ENCODE data around the gene NBEA.
"Not testable (repeated sequence)": the region's sequence is repeated elsewhere in the genome, so short reads cannot be mapped to it uniquely, and the experiment has no call there.

The NBEA gene

DNA sequence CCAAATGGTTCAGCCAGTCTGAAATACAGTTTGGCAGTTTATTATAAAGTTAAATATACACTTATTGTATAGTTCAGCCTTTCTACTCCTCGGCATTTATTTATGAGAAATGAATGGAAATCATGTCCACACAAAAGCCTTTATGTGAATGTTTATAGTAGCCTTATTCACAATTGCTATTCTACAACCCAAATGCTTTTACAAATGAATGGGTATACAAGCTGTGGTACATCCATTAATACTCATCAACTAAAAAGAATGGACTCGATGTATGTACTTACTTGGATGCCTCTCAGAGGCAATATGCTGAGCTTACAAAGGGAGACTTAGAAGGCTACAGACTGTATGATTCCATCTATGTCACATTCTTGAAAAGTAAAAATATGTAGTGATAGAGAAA is 150.7 kb downstream of the NBEA start:
- H3K4me3 ChIP-seq (ENCODE audit: control insufficient read depth, low read depth, low read length) = no peak overlapping the region
- no peak for DNase-seq (ENCODE audit: low read depth)
- TF ChIP-seq CTCF (IDR thresholded peaks at IDR 0.05; ENCODE audit: control insufficient read depth, insufficient read depth, low read depth, low read length, missing control alignments) = no peak

GRCh38 chr13:35093356-35093755 is 151.3 kb downstream of the NBEA start:
- H3K4me3 ChIP-seq (ENCODE audit: control insufficient read depth, low read depth, low read length) = no peak overlapping the region
- DNase-seq (ENCODE audit: low read depth) = no peak
- TF ChIP-seq CTCF (IDR thresholded peaks at IDR 0.05; ENCODE audit: control insufficient read depth, insufficient read depth, low read depth, low read length, missing control alignments) = no peak

GRCh38 chr13:35106771-35107170 is 164.7 kb downstream of the NBEA start:
- not testable (repeated sequence) for DNase-seq (ENCODE audit: low read depth); H3K4me3 ChIP-seq (ENCODE audit: control insufficient read depth, low read depth, low read length)

DNA sequence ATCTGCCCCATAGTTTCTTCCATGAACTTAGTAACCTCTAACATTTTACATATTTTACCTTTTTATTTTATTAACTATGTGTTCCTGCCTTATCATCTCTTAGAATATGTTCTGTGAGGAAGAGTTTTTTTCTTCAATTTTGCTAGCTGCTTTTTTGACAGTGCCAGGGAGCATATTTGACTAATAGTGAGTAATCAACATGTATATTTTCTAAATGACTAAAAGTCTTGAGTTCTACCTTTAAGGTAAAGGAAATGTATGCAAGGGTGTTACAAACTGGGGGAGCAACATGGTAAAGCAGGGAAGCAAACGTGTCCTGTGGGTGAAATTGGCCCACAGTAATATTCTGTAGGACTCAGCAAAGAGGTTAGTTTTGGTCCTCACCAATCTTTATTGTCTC is 165.5 kb downstream of the NBEA start:
- no peak for DNase-seq (ENCODE audit: low read depth)
- TF ChIP-seq CTCF (IDR thresholded peaks at IDR 0.05; ENCODE audit: control insufficient read depth, insufficient read depth, low read depth, low read length, missing control alignments) = no peak
- H3K4me3 ChIP-seq (ENCODE audit: control insufficient read depth, low read depth, low read length) = no peak overlapping the region

GRCh38 chr13:35113612-35114011 is 171.5 kb downstream of the NBEA start:
- H3K4me3 ChIP-seq (ENCODE audit: control insufficient read depth, low read depth, low read length); DNase-seq (ENCODE audit: low read depth): not testable (repeated sequence)

- DNase-seq (ENCODE audit: low read depth) = no peak
- TF ChIP-seq CTCF (IDR thresholded peaks at IDR 0.05; ENCODE audit: control insufficient read depth, insufficient read depth, low read depth, low read length, missing control alignments) = no peak
- H3K4me3 ChIP-seq (ENCODE audit: control insufficient read depth, low read depth, low read length) = no peak overlapping the region
These were observed 185.4 kb downstream of the NBEA start for GRCh38 chr13:35127466-35127865.

DNA sequence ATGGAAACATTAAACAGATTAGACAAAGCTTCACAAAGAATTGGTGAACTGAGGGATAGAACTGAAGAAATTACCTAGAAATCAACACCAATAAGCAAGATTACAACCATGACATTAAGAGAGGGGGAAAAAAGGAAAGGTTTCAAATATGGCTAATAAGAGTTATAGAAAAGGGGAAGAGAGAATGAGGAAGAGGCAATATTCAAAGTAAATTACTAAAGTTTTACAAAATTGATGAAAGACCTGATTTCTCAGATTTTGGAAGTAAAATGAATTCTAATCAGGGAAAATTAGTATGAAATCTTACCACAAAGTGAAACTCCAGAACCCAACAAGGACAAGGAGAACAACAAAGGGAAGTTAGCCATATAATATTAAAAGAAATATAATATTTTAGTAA is 187.4 kb downstream of the NBEA start:
- no peak overlapping the region for H3K4me3 ChIP-seq (ENCODE audit: control insufficient read depth, low read depth, low read length)
- no peak for TF ChIP-seq CTCF (IDR thresholded peaks at IDR 0.05; ENCODE audit: control insufficient read depth, insufficient read depth, low read depth, low read length, missing control alignments)
- DNase-seq (ENCODE audit: low read depth) = no peak

DNA sequence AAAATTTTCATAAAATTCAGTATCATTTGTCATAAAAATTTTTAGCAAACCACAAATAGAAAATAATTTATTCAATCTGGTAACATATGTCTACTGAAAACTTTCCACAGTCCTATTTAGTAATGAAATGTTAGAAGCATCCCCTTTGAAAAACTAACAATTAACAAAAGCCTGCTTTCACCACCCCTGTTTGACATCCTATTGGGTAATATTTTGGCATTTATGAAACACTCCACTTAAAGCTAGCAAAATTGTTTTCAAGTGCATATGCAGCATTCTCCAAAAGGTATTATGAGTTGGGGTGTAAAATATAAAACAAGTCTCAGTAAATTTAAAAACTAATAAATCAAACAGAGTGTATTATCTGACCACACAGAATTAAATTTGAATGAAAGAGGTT is 189.4 kb downstream of the NBEA start:
- DNase-seq (ENCODE audit: low read depth) = no peak
- no peak overlapping the region for H3K4me3 ChIP-seq (ENCODE audit: control insufficient read depth, low read depth, low read length)
- TF ChIP-seq CTCF (IDR thresholded peaks at IDR 0.05; ENCODE audit: control insufficient read depth, insufficient read depth, low read depth, low read length, missing control alignments) = no peak

Measured in AG09309 (cell line).